Fibroblast of lung (primary cell): ENCODE results near the gene SCLT1.

Source experiments
- EZH2 ChIP-seq: IDR thresholded peaks from 2 replicates; pipeline ENCODE4 v1.5.1; 2012; ENCODE audit warnings: low read length, control low read depth, mild to moderate bottlenecking; ENCODE audit errors: missing control alignments
- TF ChIP-seq, protein P1 (sequence below), 2 donors: IDR thresholded peaks in 1 of 2; conservative IDR thresholded peaks in 1 of 2; 1 replicate in 1 of 2; 2 replicates in 1 of 2; pipeline ENCODE4 v1.5.1; 2011 to 2012; ENCODE audit warnings: low read length in 2 of 2, control low read depth in 1 of 2, inconsistent platforms in 1 of 2, low read depth in 1 of 2, mild to moderate bottlenecking in 1 of 2

DNA sequence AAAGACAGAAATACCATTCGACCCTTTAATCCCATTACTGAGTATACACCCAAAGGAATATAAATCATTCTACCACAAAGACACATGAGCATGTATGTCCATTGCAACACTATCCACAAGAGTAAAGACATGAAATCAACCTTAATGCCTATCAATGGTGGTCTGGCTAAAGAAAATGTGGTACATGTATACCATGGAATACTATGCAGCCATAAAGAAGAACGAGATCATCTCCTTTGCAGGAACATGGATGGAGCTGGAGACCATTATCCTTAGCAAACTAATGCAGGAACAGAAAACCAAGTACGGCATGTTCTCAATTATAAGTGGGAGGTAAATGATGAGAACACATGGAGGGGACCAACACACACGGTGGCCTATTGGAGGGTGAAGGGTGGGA is 7.9 kb downstream of the SCLT1 start:
- TF ChIP-seq, protein P1, sequence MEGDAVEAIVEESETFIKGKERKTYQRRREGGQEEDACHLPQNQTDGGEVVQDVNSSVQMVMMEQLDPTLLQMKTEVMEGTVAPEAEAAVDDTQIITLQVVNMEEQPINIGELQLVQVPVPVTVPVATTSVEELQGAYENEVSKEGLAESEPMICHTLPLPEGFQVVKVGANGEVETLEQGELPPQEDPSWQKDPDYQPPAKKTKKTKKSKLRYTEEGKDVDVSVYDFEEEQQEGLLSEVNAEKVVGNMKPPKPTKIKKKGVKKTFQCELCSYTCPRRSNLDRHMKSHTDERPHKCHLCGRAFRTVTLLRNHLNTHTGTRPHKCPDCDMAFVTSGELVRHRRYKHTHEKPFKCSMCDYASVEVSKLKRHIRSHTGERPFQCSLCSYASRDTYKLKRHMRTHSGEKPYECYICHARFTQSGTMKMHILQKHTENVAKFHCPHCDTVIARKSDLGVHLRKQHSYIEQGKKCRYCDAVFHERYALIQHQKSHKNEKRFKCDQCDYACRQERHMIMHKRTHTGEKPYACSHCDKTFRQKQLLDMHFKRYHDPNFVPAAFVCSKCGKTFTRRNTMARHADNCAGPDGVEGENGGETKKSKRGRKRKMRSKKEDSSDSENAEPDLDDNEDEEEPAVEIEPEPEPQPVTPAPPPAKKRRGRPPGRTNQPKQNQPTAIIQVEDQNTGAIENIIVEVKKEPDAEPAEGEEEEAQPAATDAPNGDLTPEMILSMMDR (conservative IDR thresholded peaks at IDR 0.05 in 1 of 2, IDR thresholded peaks at IDR 0.05 in 1 of 2; ENCODE audit: low read depth in 1 of 2, low read length in 2 of 2) = no peak
- no peak for TF ChIP-seq EZH2
